Choroid plexus epithelial cell (primary cell): Measurements from ENCODE around the gene NKAIN4.

Experiments used
- DNase-seq: peaks from one replicate; pipeline ENCODE4 v3.0.0-alpha.2; 2010; ENCODE audit warnings: low read depth
- H3K4me3 ChIP-seq: 2 replicates; pipeline ENCODE4 v1.5.1; 2011; ENCODE audit warnings: low read depth, mild to moderate bottlenecking, control low read depth, low read length, moderate library complexity
- CTCF ChIP-seq: conservative IDR thresholded peaks from 2 replicates; pipeline ENCODE4 v1.5.1; 2011; ENCODE audit warnings: low read depth, mild to moderate bottlenecking, control low read depth, inconsistent platforms, low read length, moderate library complexity

The NKAIN4 gene

GRCh38 chr20:63230800-63231268 lies 23.4 kb downstream of the NKAIN4 start:
- H3K4me3 ChIP-seq: no peak overlapping the region
- peak; percentile 81 for TF ChIP-seq CTCF
- peak; percentile 81 for DNase-seq

DNA sequence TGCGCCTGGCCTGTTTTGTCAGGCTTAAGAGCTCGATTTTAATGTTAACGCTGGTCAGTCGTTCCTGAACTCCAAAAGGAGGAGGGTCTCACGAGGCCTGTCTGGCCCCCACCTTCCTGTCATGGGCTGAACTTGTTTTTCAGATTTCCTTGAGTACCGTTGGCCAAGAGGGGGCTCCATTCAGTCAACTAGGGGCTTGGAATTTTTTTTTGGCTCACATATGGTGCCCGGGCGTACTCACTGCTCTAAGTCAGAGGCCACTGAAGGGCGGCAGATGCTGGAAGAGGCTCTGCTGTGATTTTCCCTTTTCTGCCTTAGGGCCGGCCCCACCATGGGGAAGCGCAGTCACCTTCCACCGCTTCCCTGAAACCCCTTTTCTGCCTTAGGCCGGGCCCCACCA lies 25.5 kb downstream of the NKAIN4 start:
- TF ChIP-seq CTCF: no peak
- H3K4me3 ChIP-seq: no peak overlapping the region
- no peak for DNase-seq

DNA sequence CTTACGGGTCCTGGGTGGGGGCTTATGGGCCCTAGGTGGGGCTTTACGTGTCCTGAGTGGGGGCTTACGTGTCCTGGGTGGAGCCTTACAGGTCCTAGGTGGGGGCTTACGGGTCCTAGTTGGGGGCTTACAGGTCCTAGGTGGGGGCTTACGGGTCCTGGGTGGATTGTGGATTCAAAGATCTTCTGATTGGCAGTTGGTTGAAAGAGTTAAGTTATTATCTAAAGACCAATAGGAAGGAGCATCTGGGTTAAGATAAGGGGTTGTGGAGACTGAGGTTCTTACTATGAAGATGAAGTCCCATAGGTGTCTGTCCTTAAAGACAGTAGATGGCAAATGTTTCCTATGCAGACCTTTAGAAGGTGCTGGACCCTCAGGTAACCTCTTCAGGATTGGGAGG lies 27.0 kb downstream of the NKAIN4 start:
- no peak for DNase-seq
- no peak for TF ChIP-seq CTCF
- H3K4me3 ChIP-seq: no peak overlapping the region

DNA sequence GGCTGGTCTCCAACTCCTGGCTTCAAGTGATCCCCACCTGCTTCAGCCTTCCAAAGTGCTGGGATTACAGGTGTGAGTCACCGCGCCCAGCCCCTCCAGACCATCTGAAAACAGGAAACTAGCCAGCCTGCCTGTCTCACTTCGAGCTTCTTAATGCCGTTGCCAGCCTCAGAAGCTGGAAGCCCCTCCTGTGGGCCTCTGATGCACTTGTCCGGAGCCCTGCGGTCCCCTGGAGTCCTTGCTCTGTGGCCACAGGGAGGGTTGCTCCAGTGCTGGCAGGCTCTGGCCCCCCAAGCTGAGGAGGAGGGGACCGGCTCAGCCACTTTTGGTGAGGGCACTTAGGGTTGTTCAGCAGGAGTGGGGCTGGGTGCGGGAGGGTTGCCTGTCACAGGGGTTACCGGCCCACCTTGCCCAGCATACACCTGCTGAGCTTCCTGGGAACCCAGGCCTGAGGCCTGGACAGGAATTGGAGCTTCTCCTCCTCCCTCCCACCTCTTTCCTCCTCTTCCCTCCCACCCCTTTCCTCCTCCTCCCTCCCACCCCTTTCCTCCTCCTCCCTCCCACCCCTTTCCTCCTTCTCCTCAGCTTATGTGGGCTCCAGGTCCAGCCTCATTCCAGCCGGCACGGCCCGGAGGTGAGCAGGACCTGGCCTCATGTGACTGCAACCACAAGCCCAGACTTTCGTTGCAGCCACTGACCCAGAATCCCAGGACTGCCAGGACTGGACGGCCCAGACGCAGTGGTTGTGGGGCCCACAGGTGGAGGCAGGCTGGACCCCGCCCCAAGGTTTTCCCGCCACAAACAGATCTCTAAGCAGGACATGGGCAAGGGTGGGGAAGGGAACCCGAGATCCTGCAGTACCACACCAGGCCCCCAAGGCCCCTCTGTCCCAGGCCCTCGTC lies 28.0 kb downstream of the NKAIN4 start:
- DNase-seq: no peak
- no peak for TF ChIP-seq CTCF
- H3K4me3 ChIP-seq: no peak overlapping the region

DNA sequence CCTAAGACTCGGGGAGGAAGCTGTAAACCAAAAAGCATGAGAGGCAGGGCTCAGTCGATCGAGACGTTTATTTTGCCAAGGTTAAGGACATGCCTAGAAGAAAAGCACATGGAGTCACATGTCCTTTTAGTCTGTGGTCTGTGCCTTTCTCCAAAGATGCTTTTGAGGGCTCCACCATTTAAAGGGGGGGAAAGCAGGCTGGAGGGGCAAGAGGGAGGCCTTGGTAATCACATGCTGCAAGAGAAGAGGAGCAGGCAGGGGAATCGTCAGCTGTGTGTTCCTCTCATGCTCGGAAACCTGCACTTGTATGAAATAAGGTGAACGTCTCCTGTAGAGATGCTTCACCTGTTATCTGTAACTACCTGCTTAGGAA lies 29.2 kb downstream of the NKAIN4 start:
- H3K4me3 ChIP-seq: no peak overlapping the region
- no peak for DNase-seq
- no peak for TF ChIP-seq CTCF

DNA sequence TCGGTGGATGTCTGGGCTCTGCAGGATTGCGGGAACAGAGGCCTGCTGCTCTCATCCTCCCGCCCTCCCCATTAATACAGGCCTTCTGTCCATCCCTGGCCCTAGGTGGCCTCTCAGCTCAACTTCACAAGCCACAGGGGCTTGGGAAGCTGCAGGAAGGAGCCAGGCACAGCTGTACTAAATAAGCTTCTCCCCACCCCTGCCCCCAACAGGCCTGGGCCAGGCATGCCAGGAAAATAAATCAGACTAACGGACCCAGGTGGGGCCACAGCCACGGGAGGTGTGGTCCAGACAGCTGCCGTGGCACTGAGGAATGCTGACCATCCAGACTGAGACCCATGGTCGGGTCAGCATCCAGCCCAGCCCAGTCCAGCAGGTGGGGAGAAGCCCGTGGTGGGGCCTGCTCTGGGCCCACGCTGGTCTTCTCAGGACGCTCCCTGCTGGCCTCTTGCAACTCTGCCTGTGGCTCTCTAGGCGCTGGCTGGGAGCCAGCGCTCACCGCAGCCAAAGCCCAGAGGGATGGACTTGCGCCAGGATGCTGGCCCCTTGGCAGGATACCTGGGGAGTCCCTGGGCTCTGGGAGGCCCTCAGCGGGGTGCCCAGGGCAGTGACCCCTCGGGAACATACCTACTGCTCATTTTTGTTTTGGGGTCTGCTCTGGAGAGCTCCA lies 29.7 kb downstream of the NKAIN4 start:
- peak; percentile 48 for TF ChIP-seq CTCF
- peak; percentile 76 for DNase-seq

More for the DNA sequence above, 29.7 kb downstream of the NKAIN4 start:
- no peak overlapping the region for H3K4me3 ChIP-seq
